ENCODE results near the gene PRKCA.

GRCh38 chr17:66716236-66717026 is 414.0 kb downstream of the PRKCA start:
- TF ChIP-seq CTCF (IDR thresholded peaks at IDR 0.05; ENCODE audit: low read depth, low read length) = no peak
- TF ChIP-seq POLR2A (IDR thresholded peaks at IDR 0.05; ENCODE audit: extremely low read depth, insufficient read length) = no peak

Measured in NB4 (cell line).